Measurements from ENCODE around the gene DNM1L.

DNA sequence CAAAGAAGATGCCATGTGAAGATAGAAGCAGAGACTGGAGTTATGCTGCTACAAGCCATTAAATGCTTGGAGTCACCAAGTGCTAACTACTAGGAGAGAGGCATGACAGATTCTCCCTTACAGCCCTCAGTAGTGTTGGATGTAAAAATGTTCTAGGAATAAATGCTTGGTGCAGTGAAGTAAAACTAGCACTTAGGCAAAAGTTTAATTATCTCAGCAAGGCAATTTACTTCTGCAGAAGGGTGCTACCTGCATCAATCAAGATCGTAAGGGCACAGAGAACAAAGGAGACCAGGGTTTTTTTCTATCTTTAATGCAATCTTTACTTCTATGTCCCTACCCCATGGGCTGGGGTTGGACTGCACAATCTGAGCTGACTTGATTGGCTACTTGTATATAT lies 9.5 kb upstream of the DNM1L start:
- TF ChIP-seq, protein P1, sequence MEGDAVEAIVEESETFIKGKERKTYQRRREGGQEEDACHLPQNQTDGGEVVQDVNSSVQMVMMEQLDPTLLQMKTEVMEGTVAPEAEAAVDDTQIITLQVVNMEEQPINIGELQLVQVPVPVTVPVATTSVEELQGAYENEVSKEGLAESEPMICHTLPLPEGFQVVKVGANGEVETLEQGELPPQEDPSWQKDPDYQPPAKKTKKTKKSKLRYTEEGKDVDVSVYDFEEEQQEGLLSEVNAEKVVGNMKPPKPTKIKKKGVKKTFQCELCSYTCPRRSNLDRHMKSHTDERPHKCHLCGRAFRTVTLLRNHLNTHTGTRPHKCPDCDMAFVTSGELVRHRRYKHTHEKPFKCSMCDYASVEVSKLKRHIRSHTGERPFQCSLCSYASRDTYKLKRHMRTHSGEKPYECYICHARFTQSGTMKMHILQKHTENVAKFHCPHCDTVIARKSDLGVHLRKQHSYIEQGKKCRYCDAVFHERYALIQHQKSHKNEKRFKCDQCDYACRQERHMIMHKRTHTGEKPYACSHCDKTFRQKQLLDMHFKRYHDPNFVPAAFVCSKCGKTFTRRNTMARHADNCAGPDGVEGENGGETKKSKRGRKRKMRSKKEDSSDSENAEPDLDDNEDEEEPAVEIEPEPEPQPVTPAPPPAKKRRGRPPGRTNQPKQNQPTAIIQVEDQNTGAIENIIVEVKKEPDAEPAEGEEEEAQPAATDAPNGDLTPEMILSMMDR (IDR thresholded peaks at IDR 0.05; ENCODE audit: low read length) = no peak
- no peak for TF ChIP-seq EZH2 (IDR thresholded peaks at IDR 0.05; ENCODE audit: borderline replicate concordance, low read length)
